Suppressor macrophage (primary cell): ENCODE data around the gene TLL1.

Experiments used
- DNase-seq, 4 experiments: peaks; one replicate each; pipeline ENCODE4 v3.0.0-alpha.2; 2020 to 2022
- total RNA-seq, 17 experiments: gene quantifications; one replicate each; lab custom pipeline; 2026; ENCODE audit warnings: mixed read lengths in 6 of 17, inconsistent platforms in 3 of 17; lab: John Stamatoyannopoulos, UW

TLL1 gene
- 0 to 4.6 (median 0) reads per million in 17 experiments for total RNA-seq

GRCh38 chr4:165872461-165873297 lies at the start of gene TLL1:
Gene TLL1 (plus strand): TSS chr4:165873237. CDS start chr4:165873905, 668 bp downstream.
- DNase-seq: no peak

GRCh38 chr4:165826166-165826565 lies 46.9 kb upstream of the TLL1 start:
- no peak for DNase-seq

- DNase-seq: no peak
Observed at GRCh38 chr4:165827018-165827417, 46.0 kb upstream of the TLL1 start.

- DNase-seq: no peak
Observed at GRCh38 chr4:165828928-165829327, 44.1 kb upstream of the TLL1 start.

GRCh38 chr4:165834116-165834515 lies 38.9 kb upstream of the TLL1 start:
- no peak for DNase-seq

GRCh38 chr4:165838575-165838974 lies 34.5 kb upstream of the TLL1 start:
- no peak for DNase-seq

GRCh38 chr4:165839615-165840333 lies 33.3 kb upstream of the TLL1 start:
- DNase-seq: no peak

- DNase-seq: no peak
Observed at GRCh38 chr4:165842684-165843083, 30.4 kb upstream of the TLL1 start.

GRCh38 chr4:165844161-165844560 lies 28.9 kb upstream of the TLL1 start:
- no peak for DNase-seq

GRCh38 chr4:165851256-165851655 lies 21.8 kb upstream of the TLL1 start:
- no peak for DNase-seq

GRCh38 chr4:165855191-165855590 lies 17.8 kb upstream of the TLL1 start:
- DNase-seq: no peak

GRCh38 chr4:165861363-165861762 lies 11.7 kb upstream of the TLL1 start:
- DNase-seq: no peak

GRCh38 chr4:165864271-165864670 lies 8.8 kb upstream of the TLL1 start:
- no peak for DNase-seq

GRCh38 chr4:165866019-165866650 lies 6.9 kb upstream of the TLL1 start:
- no peak for DNase-seq

GRCh38 chr4:165867961-165868360 lies 5.1 kb upstream of the TLL1 start:
- no peak for DNase-seq

GRCh38 chr4:165873298-165874071 lies 448 bp downstream of the TLL1 start:
- DNase-seq: no peak

- no peak for DNase-seq
Observed at GRCh38 chr4:165874072-165874790, 1.2 kb downstream of the TLL1 start.

GRCh38 chr4:165874791-165875371 lies 1.8 kb downstream of the TLL1 start:
- no peak for DNase-seq

GRCh38 chr4:165875446-165875845 lies 2.4 kb downstream of the TLL1 start:
- DNase-seq: no peak

GRCh38 chr4:165877286-165877685 lies 4.2 kb downstream of the TLL1 start:
- no peak for DNase-seq

GRCh38 chr4:165879641-165880040 lies 6.6 kb downstream of the TLL1 start:
- no peak for DNase-seq

- DNase-seq: no peak
Observed at GRCh38 chr4:165894159-165894558, 21.1 kb downstream of the TLL1 start.
